Uterus (tissue), 2 donors: Measurements from ENCODE around the gene TMEM260.

Source experiments
- CTCF ChIP-seq, 4 experiments: fragments of 200-600 bp in 2 of 4; fragments of 450-650 bp in 2 of 4; sonication (generic) in 2 of 4; IDR thresholded peaks; one replicate each; pipeline ENCODE4 v1.5.1; 2016 to 2019; ENCODE audit warnings: antibody characterized with exemption in 4 of 4, mild to moderate bottlenecking in 2 of 4, moderate library complexity in 1 of 4
- POLR2A ChIP-seq, 2 donors: fragments of 450-650 bp; IDR thresholded peaks; one replicate each; pipeline ENCODE4 v1.6.1; 2016; ENCODE audit warnings: antibody characterized with exemption in 2 of 2, mild to moderate bottlenecking in 1 of 2, moderate library complexity in 1 of 2

DNA sequence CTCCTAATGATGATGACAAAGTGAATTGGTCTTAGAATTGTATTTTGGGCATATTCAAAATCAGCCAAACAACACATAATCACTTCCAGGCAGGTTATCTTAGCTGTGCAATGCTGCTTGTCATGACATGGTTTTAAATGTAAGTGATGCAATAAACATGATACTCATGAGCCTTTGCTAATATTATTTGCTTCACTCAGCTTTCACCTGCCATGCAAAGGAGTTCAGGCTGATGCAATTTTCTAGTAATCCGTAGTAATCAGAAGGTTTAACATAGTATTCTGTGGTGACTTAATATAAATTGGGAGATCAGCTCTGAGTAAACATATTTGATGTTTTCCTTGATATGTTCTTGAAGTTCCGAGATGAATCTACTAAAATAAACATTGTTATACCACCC lies 29.1 kb downstream of the TMEM260 start:
- TF ChIP-seq CTCF (IDR thresholded peaks at IDR 0.05) = no peak
- TF ChIP-seq POLR2A (IDR thresholded peaks at IDR 0.05) = no peak
